GM21737 (cell line): Measurements from ENCODE around the gene OSBPL1A.

Source experiments
- ATAC-seq: cut with Tn5 transposase; IDR thresholded peaks from one replicate; pipeline ENCODE4 v1.9.1; 2021; ENCODE audit warnings: mild to moderate bottlenecking, moderate library complexity; ENCODE audit not compliant: unreplicated experiment

The OSBPL1A gene

GRCh38 chr18:24344509-24344908, 53.1 kb downstream of the OSBPL1A start:
- ATAC-seq: no peak

- ATAC-seq: no peak
Observed at GRCh38 chr18:24342347-24342746, 55.3 kb downstream of the OSBPL1A start.

GRCh38 chr18:24341361-24341760, 56.3 kb downstream of the OSBPL1A start:
- no peak for ATAC-seq

GRCh38 chr18:24333084-24333483, 64.5 kb downstream of the OSBPL1A start:
- ATAC-seq: no peak

- ATAC-seq: no peak
Observed at GRCh38 chr18:24326211-24326610, 71.4 kb downstream of the OSBPL1A start.

- no peak for ATAC-seq
Observed at GRCh38 chr18:24322584-24323136, 75.0 kb downstream of the OSBPL1A start.

- no peak for ATAC-seq
Observed at GRCh38 chr18:24321071-24321470, 76.6 kb downstream of the OSBPL1A start.

- no peak for ATAC-seq
Observed at GRCh38 chr18:24319757-24320156, 77.9 kb downstream of the OSBPL1A start.

GRCh38 chr18:24317370-24317769, 80.3 kb downstream of the OSBPL1A start:
- no peak for ATAC-seq

- ATAC-seq: no peak
Observed at GRCh38 chr18:24315170-24315569, 82.5 kb downstream of the OSBPL1A start.

- no peak for ATAC-seq
Observed at GRCh38 chr18:24306201-24306600, 91.4 kb downstream of the OSBPL1A start.

GRCh38 chr18:24300703-24301102, 96.9 kb downstream of the OSBPL1A start:
- no peak for ATAC-seq

GRCh38 chr18:24296276-24296675, 101.3 kb downstream of the OSBPL1A start:
- ATAC-seq: no peak

- ATAC-seq: no peak
Observed at GRCh38 chr18:24293254-24293653, 104.4 kb downstream of the OSBPL1A start.

- ATAC-seq: no peak
Observed at GRCh38 chr18:24278591-24278990, 119.0 kb downstream of the OSBPL1A start.

- no peak for ATAC-seq
Observed at GRCh38 chr18:24277516-24278195, 120.0 kb downstream of the OSBPL1A start.

GRCh38 chr18:24276994-24277393, 120.6 kb downstream of the OSBPL1A start:
- no peak for ATAC-seq

GRCh38 chr18:24274837-24275236, 122.8 kb downstream of the OSBPL1A start:
- ATAC-seq: no peak

GRCh38 chr18:24273596-24273995, 124.0 kb downstream of the OSBPL1A start:
- ATAC-seq: no peak

- no peak for ATAC-seq
Observed at GRCh38 chr18:24272229-24272525, 125.4 kb downstream of the OSBPL1A start.

GRCh38 chr18:24271381-24272228, 126.0 kb downstream of the OSBPL1A start:
- no peak for ATAC-seq

- ATAC-seq: no peak
Observed at GRCh38 chr18:24270937-24271380, 126.7 kb downstream of the OSBPL1A start.
